CD4-positive, alpha-beta memory T cell (primary cell): ENCODE measurements around the gene GHDC. TPM values are rescaled to one million over a fixed set of nuclear protein-coding genes. Genes with fewer than 3 reads are reported as not detected.
"Not testable (repeated sequence)": the region's sequence is repeated elsewhere in the genome, so short reads cannot be mapped to it uniquely, and the experiment has no call there.

Experiments
- CTCF ChIA-PET: fragments of 350-600 bp; sonication (Branson Sonifier 250); formaldehyde crosslinking; loops from one replicate; lab custom pipeline; 2021; ENCODE audit warnings: inconsistent platforms; ENCODE audit not compliant: partially characterized antibody; lab: Charles Lee
- POLR2A ChIA-PET: fragments of 350-600 bp; sonication (Branson Sonifier 250); formaldehyde crosslinking; loops from one replicate; lab custom pipeline; 2021; ENCODE audit not compliant: partially characterized antibody; lab: Charles Lee
- DNase-seq, 5 donors: peaks; one replicate each; pipeline versions ENCODE4 v3.0.0 to v3.0.0-alpha.2; 2020 to 2022; ENCODE audit warnings: mixed read lengths in 1 of 5
- H3K27ac ChIP-seq: one replicate; pipeline ENCODE4 v1.7.0; 2013; ENCODE audit warnings: low read depth, low read length
- H3K27me3 ChIP-seq: 2 replicates; pipeline ENCODE4 v1.7.0; 2013; ENCODE audit warnings: mild to moderate bottlenecking, low read length, moderate library complexity; ENCODE audit not compliant: insufficient read depth
- H3K36me3 ChIP-seq: 2 replicates; pipeline ENCODE4 v1.7.0; 2013; ENCODE audit warnings: mild to moderate bottlenecking, low read length, moderate library complexity; ENCODE audit not compliant: insufficient read depth
- H3K4me1 ChIP-seq: 2 replicates; pipeline ENCODE4 v1.7.0; 2013; ENCODE audit warnings: mild to moderate bottlenecking, low read length, moderate library complexity; ENCODE audit not compliant: insufficient read depth
- H3K4me3 ChIP-seq, 2 donors: one replicate each; pipeline ENCODE4 v1.7.0; 2013; ENCODE audit warnings: low read length in 2 of 2, mild to moderate bottlenecking in 1 of 2
- H3K9me3 ChIP-seq, 2 donors: one replicate each; pipeline ENCODE4 v1.7.0; 2013; ENCODE audit warnings: low read length in 2 of 2, control low read depth in 1 of 2; ENCODE audit not compliant: control insufficient read depth in 1 of 2
- H3K27ac Mint-ChIP-seq, 7 donors: one replicate each; pipeline ENCODE4 v1.8.0; 2020 to 2021; ENCODE audit warnings: mixed read lengths in 7 of 7, mild to moderate bottlenecking in 6 of 7, inconsistent platforms in 3 of 7, moderate library complexity in 3 of 7
- H3K27me3 Mint-ChIP-seq, 2 donors: one replicate each; pipeline ENCODE4 v1.8.0; 2020 to 2021; ENCODE audit warnings: mixed read lengths in 2 of 2
- H3K36me3 Mint-ChIP-seq, 2 donors: one replicate each; pipeline ENCODE4 v1.8.0; 2020 to 2021; ENCODE audit warnings: mixed read lengths in 2 of 2, inconsistent platforms in 1 of 2, mild to moderate bottlenecking in 1 of 2
- H3K4me1 Mint-ChIP-seq, 4 donors: one replicate each; pipeline ENCODE4 v1.8.0; 2020 to 2021; ENCODE audit warnings: mixed read lengths in 4 of 4, mild to moderate bottlenecking in 1 of 4
- H3K4me3 Mint-ChIP-seq, 8 donors: one replicate each; pipeline ENCODE4 v1.8.0; 2020 to 2021; ENCODE audit warnings: mixed read lengths in 8 of 8, mild to moderate bottlenecking in 7 of 8, moderate library complexity in 6 of 8, inconsistent platforms in 3 of 8
- H3K9me3 Mint-ChIP-seq, 8 donors: one replicate each; pipeline ENCODE4 v1.8.0; 2020 to 2021; ENCODE audit warnings: mixed read lengths in 8 of 8, mild to moderate bottlenecking in 5 of 8, inconsistent platforms in 3 of 8, moderate library complexity in 1 of 8
- intact Hi-C: fragments of 100-400 bp; cut with micrococcal nuclease; formaldehyde crosslinking; loops from one replicate; pipeline ENCODE4 v1.15.1; 2023
- polyA plus RNA-seq, 2 donors: library from polyadenylated mRNA; unstranded; fragments of 300-500 nt; fragmentation: Illumina TruSeq; gene quantifications; one replicate each; pipeline ENCODE4 v1.2.3, GENCODE V29; 2021
- total RNA-seq, 2 experiments: library from RNA; stranded (reverse); gene quantifications; one replicate each; pipeline ENCODE4 v1.2.3, GENCODE V29; 2021

Gene GHDC
- total and polyA plus RNA-seq, 4 experiments from 2014 or later, result 12.9 to 25.3 (median 20.9) TPM

GRCh38 chr17:42160531-42160910 is 33.8 kb downstream of the GHDC start:
- DNase-seq, result no peak
- Histone ChIP-seq H3K36me3 (no peaks in the 10 kb centered on the region), H3K9me3 (no peaks in the 10 kb centered on the region), H3K27ac (no peak overlapping the region), H3K4me1 (peaks cover 3% of the 10 kb centered on the region), H3K4me3 (no peak overlapping the region), H3K27me3 (no peaks in the 10 kb centered on the region)
- intact Hi-C loops, result no loop called here
- ChIA-PET CTCF (no interaction called here), POLR2A (no interaction called here)
- Mint-ChIP-seq H3K27ac (no peak overlapping the region), H3K4me3 (no peak overlapping the region), H3K27me3 (no peaks in the 10 kb centered on the region), H3K9me3 (peaks cover 0 to 9% (median 0%) of the 10 kb centered on the region in 8 donors), H3K36me3 (no peaks in the 10 kb centered on the region), H3K4me1 (peaks cover 0 to 6% (median 1%) of the 10 kb centered on the region in 4 donors)

DNA sequence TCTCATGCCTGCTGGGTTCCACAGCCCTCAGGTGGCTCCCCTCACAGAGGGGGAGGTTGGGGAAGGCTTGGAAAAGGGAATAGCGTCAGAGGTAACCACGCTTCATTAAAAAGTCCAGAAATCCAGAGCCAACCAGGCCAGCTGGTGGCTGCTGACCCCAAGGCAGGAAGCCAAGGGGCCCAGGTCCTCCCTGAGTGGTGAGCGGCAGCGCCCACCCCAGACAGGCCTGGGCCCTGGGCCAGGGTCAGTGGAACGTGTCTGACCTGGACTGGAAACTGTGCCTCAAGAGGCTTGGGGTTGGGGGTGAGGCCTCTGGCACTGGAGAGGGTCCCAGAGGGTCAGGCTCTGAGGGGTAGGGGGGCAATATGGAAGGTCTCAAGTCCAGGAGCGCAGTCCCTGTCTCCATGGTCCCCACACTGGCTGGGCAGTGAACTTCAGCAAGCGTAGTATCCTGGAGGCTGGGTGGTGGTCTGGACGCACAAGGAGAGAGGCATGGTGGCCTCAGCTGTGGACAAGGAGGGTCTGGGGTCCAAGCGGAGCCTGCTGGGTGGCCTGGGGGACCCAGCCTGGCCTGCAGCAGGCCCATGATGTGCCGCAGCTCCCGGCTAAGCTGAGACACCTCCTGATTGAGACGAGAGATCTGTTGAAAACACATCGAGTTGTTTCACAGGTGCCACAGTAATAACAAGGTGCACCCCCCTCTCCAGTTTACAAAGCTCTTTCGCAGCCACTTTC is 34.3 kb downstream of the GHDC start:
- CTCF ChIA-PET, result no interaction called here
- H3K4me1 Mint-ChIP-seq, result peaks cover under 1 to 9% (median 3%) of the 10 kb centered on the region in 4 donors
- H3K4me3 ChIP-seq, result no peak overlapping the region
- intact Hi-C loops, result no loop called here
- DNase-seq, result no peak
- no peak overlapping the region for H3K27ac Mint-ChIP-seq
- peaks cover 0 to under 1% of the 10 kb centered on the region in 2 donors for H3K36me3 Mint-ChIP-seq
- no peak overlapping the region for H3K4me3 Mint-ChIP-seq
- POLR2A ChIA-PET, result no interaction called here
- no peaks in the 10 kb centered on the region for H3K9me3 ChIP-seq
- H3K27me3 ChIP-seq, result no peaks in the 10 kb centered on the region
- no peak overlapping the region for H3K27ac ChIP-seq
- H3K9me3 Mint-ChIP-seq, result peaks cover 0 to 9% (median 0%) of the 10 kb centered on the region in 8 donors
- H3K36me3 ChIP-seq, result no peaks in the 10 kb centered on the region
- peaks cover 7% of the 10 kb centered on the region for H3K4me1 ChIP-seq
- no peaks in the 10 kb centered on the region for H3K27me3 Mint-ChIP-seq

DNA sequence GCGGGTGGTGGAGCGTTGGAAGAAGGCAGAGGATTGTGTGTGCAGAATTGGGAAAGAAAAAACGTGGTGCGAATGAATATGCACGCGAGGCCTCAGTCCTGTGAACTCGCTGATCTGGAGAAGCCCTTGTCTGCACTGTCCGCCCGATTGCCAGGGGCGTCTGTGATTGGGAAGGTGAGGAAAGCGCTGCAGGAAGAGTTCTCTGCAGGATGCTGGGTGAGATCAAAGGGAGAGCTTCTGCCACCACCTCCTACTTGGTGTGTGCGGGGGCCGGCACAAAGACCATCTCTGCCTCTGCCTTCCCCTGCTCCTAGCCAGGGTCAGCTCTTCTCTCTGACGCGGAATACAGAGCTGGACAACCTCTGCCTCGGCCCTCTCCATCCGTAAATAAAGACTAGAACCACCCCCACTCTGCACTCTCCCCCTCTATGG is 38.7 kb downstream of the GHDC start:
- no peaks in the 10 kb centered on the region for H3K27me3 Mint-ChIP-seq
- peak overlapping the region; percentile 96 for H3K27ac ChIP-seq
- H3K36me3 Mint-ChIP-seq, result peaks cover 4 to 18% of the 10 kb centered on the region in 2 donors
- H3K4me1 Mint-ChIP-seq, result peaks cover 24 to 46% (median 35%) of the 10 kb centered on the region in 4 donors
- H3K4me3 ChIP-seq, result peak overlapping the region in 1 of 2 donors; percentile 41
- intact Hi-C loops, result loop anchor here (1.0 to 2.0 kb wide), 6 partner anchors 26 to 236 kb away; partner anchors contain the start of genes CNP, DHX58, GHDC and KCNH4
- DNase-seq, result no peak
- peak overlapping the region; percentile 63 to 96 (median 90) for H3K4me3 Mint-ChIP-seq
- H3K4me1 ChIP-seq, result peaks cover 41% of the 10 kb centered on the region
- H3K27ac Mint-ChIP-seq, result peak overlapping the region in 5 of 7 donors; percentile 3 to 95 (median 56)
- no peaks in the 10 kb centered on the region for H3K9me3 ChIP-seq
- H3K36me3 ChIP-seq, result peaks cover 7% of the 10 kb centered on the region
- peaks cover 0 to 9% (median 0%) of the 10 kb centered on the region in 8 donors for H3K9me3 Mint-ChIP-seq
- POLR2A ChIA-PET, result interaction anchor here (0.7 to 1.8 kb wide), 6 partner anchors 28 to 409 kb away, joined by 3 to 8 read pairs (median 3); partner anchors contain the start of genes CNP and GHDC
- H3K27me3 ChIP-seq, result no peaks in the 10 kb centered on the region
- CTCF ChIA-PET, result interaction anchor here (0.6 to 3.1 kb wide), 2 partner anchors 26 to 37 kb away, joined by 3 to 10 read pairs; partner anchors contain the start of gene KCNH4

GRCh38 chr17:42153919-42154742 is 40.2 kb downstream of the GHDC start:
- peaks cover 0 to 8% (median 0%) of the 10 kb centered on the region in 8 donors for H3K9me3 Mint-ChIP-seq
- intact Hi-C loops, result loop anchor here (2.0 kb wide), 1 partner anchor 41 kb away; the partner anchor contains the start of gene DHX58
- no peaks in the 10 kb centered on the region for H3K9me3 ChIP-seq
- peak overlapping the region; percentile 96 for H3K27ac ChIP-seq
- H3K4me1 Mint-ChIP-seq, result peaks cover 24 to 49% (median 37%) of the 10 kb centered on the region in 4 donors
- CTCF ChIA-PET, result interaction anchor here (0.8 to 1.1 kb wide), 2 partner anchors 134 to 136 kb away, joined by 4 to 5 read pairs; partner anchors contain the start of genes DNAJC7 and NKIRAS2
- H3K36me3 ChIP-seq, result peaks cover 7% of the 10 kb centered on the region
- DNase-seq, result no peak
- POLR2A ChIA-PET, result interaction anchor here (0.6 to 2.0 kb wide), 14 partner anchors 9 to 844 kb away, joined by 3 to 7 read pairs (median 3); partner anchors contain the start of genes DHX58, GHDC, HCRT and KAT2A
- no peaks in the 10 kb centered on the region for H3K27me3 Mint-ChIP-seq
- peak overlapping the region; percentile 89 to 98 (median 94) for H3K4me3 Mint-ChIP-seq
- H3K27me3 ChIP-seq, result no peaks in the 10 kb centered on the region
- peaks cover 4 to 20% of the 10 kb centered on the region in 2 donors for H3K36me3 Mint-ChIP-seq
- peaks cover 42% of the 10 kb centered on the region for H3K4me1 ChIP-seq
- peak overlapping the region; percentile 82 to 98 (median 96) for H3K27ac Mint-ChIP-seq
- H3K4me3 ChIP-seq, result peak overlapping the region; percentile 86 to 96

GRCh38 chr17:42146911-42147607 is 47.2 kb downstream of the GHDC start:
- H3K4me3 ChIP-seq, result no peak overlapping the region
- peak overlapping the region in 3 of 7 donors; percentile 60 to 76 (median 62) for H3K27ac Mint-ChIP-seq
- intact Hi-C loops, result no loop called here
- no peaks in the 10 kb centered on the region for H3K27me3 ChIP-seq
- H3K4me1 Mint-ChIP-seq, result peaks cover 26 to 61% (median 45%) of the 10 kb centered on the region in 4 donors
- no peak for DNase-seq
- H3K36me3 Mint-ChIP-seq, result peaks cover 16 to 50% of the 10 kb centered on the region in 2 donors
- no peak overlapping the region for H3K4me3 Mint-ChIP-seq
- H3K9me3 ChIP-seq, result no peaks in the 10 kb centered on the region
- ChIA-PET CTCF (interaction anchor here (0.6 kb wide), 1 partner anchor 83 kb away, joined by 3 read pairs; no protein-coding TSS in a partner anchor), POLR2A (no interaction called here)
- peaks cover 20% of the 10 kb centered on the region for H3K36me3 ChIP-seq
- H3K27me3 Mint-ChIP-seq, result no peaks in the 10 kb centered on the region
- peaks cover 0 to 2% (median 0%) of the 10 kb centered on the region in 8 donors for H3K9me3 Mint-ChIP-seq
- H3K27ac ChIP-seq, result no peak overlapping the region
- peaks cover 18% of the 10 kb centered on the region for H3K4me1 ChIP-seq

- H3K27ac ChIP-seq, H3K9me3 ChIP-seq, H3K9me3 Mint-ChIP-seq, H3K4me3 ChIP-seq, H3K27me3 ChIP-seq, H3K4me3 Mint-ChIP-seq, intact Hi-C loops, H3K27me3 Mint-ChIP-seq, DNase-seq: not testable (repeated sequence)
- CTCF ChIA-PET, result interaction anchor here (1.0 to 1.2 kb wide), 2 partner anchors 9 kb away, joined by 4 read pairs; no protein-coding TSS in a partner anchor
- Mint-ChIP-seq H3K27ac (peak overlapping the region in 2 of 7 donors; percentile 1 to 68), H3K4me1 (peaks cover 25 to 67% (median 42%) of the 10 kb centered on the region in 4 donors), H3K36me3 (peaks cover 15 to 56% of the 10 kb centered on the region in 2 donors)
- H3K36me3 ChIP-seq, result peaks cover 21% of the 10 kb centered on the region
- peaks cover 18% of the 10 kb centered on the region for H3K4me1 ChIP-seq
- POLR2A ChIA-PET, result interaction anchor here (1.1 to 1.5 kb wide), 2 partner anchors 11 to 13 kb away, joined by 3 read pairs; no protein-coding TSS in a partner anchor
Measured at GRCh38 chr17:42143138-42143537, 51.2 kb downstream of the GHDC start.
